KOPT-K1 (cell line): Measurements from ENCODE around the gene POLR1A.

Experiments
- H3K27ac ChIP-seq: fragments of 200-600 bp; sonication (generic); 2 replicates; pipeline ENCODE4 v1.5.1; 2016; ENCODE audit warnings: antibody characterized with exemption, mild to moderate bottlenecking, low read depth, low read length; ENCODE audit not compliant: poor library complexity, severe bottlenecking
- H3K36me3 ChIP-seq: fragments of 200-600 bp; sonication (generic); 2 replicates; pipeline ENCODE4 v1.5.1; 2017; ENCODE audit warnings: antibody characterized with exemption, mild to moderate bottlenecking, low read length, moderate library complexity; ENCODE audit not compliant: insufficient read depth
- H3K9me3 ChIP-seq: fragments of 200-600 bp; sonication (generic); 2 replicates; pipeline ENCODE4 v1.5.1; 2017; ENCODE audit warnings: antibody characterized with exemption, low read length, mild to moderate bottlenecking; ENCODE audit not compliant: insufficient read depth, poor library complexity, severe bottlenecking

POLR1A gene

DNA sequence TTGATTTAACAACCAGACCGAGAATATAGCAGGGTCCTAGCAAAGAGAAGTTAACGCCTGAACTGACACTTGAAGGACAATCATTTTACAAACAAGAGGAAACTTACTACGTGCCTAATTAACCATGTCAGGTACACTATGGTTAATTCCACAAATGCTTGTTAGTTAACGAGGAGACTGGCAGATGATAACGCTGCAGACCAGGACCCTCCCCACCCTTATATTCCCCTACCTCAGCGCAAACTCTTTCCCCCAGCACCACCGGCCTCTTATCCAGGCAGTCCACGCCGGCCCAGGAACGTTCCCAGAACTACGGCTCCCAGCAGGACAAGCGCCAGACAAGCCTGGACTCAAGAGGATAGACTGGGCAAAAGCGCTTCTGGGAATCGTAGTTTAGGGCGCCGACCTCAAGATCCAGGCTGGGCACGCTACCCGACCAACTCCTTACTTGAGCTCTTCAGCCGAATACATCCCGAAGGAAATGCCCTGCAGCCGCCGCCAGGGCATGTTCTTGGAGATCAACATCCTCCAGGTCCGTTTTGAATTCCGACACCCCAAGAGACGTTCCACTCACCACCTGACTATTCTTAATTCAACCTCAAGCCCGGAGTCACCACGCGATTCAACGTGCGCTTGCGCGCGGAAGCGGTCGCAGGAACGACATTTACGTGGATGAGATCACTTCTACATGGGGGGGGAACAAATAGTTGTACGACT lies at the start of gene POLR1A:
Gene POLR1A, minus strand, starts transcription at position 635 of the 717 bp plus-strand sequence. Its CDS starts 110 bp downstream, at position 525.
- H3K36me3 ChIP-seq: peaks cover 63% of the 10 kb centered on the region
- no peaks in the 10 kb centered on the region for H3K9me3 ChIP-seq
- H3K27ac ChIP-seq: peak within 1 kb of the TSS; percentile 86

GRCh38 chr2:86150502-86150901 lies 44.8 kb upstream of the POLR1A start:
- Histone ChIP-seq H3K36me3 (peaks cover 99% of the 10 kb centered on the region), H3K27ac (no peak overlapping the region), H3K9me3 (no peaks in the 10 kb centered on the region)

- no peaks in the 10 kb centered on the region for H3K9me3 ChIP-seq
Observed at GRCh38 chr2:86147793-86148192, 42.1 kb upstream of the POLR1A start.

DNA sequence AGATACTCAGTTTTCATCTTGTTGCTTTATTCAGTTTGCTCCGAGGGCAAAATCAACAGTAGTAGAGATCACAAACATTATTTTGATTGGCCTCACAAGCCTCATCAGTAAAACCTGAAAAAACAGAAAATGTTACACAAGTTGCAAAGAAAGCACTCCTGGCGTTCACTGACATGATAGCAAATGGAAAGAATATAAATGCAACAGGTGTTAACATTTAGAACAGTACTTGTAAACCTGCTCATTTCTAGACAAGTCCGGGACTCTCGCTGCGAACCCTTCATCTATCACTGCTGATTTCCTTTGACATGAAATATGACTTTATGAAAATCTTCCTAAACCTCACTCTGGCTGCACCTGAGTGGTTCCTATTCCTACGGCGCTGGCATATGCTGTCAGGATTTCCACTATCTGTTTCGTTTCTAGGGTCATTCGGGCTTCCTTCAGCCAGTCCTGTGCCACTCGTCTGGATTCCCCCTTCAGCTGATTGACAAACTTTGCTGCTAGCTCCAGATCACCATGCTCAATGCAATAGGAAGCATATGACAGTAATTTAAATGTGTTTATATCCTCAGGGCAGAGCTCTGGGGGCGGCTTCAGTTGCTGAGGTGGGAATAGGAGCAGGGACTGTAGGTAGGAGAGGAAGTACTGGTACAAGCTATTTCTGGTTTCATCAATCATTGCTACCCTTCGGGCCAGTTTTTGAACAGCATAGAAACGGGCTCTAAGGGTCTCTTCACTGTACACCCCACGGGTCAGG lies 38.4 kb upstream of the POLR1A start:
- Histone ChIP-seq H3K36me3 (peaks cover 99% of the 10 kb centered on the region), H3K27ac (no peak overlapping the region), H3K9me3 (no peaks in the 10 kb centered on the region)

More at GRCh38 chr2:86147793-86148192, 42.1 kb upstream of the POLR1A start:
- Histone ChIP-seq H3K27ac (no peak overlapping the region), H3K36me3 (peaks cover 100% of the 10 kb centered on the region)

GRCh38 chr2:86143307-86143706 lies 37.6 kb upstream of the POLR1A start:
- Histone ChIP-seq H3K27ac (no peak overlapping the region), H3K36me3 (peaks cover 99% of the 10 kb centered on the region), H3K9me3 (no peaks in the 10 kb centered on the region)

GRCh38 chr2:86142436-86143257 lies 37.0 kb upstream of the POLR1A start:
- H3K36me3 ChIP-seq: peaks cover 99% of the 10 kb centered on the region
- no peak overlapping the region for H3K27ac ChIP-seq
- H3K9me3 ChIP-seq: no peaks in the 10 kb centered on the region

DNA sequence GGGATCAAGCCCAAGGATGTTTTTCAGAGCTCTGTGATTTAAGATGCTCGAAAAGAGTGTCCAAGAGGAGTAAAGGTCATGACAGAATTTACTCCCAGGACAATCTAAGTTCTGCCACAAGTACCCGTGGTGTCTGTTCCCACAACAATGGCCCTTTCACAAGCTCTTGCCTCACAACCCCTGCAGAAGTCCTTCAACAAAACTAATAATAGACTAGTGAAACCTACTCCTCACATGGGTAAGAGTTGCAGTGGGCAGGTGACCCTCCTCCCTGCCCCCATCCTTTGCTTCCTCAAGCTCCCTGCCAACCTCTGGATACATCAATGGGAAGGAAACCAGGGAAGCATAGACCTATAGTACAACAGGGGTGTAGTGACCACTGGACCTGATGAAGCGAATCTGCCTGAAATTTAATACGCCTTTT lies 35.3 kb upstream of the POLR1A start:
- H3K9me3 ChIP-seq: no peaks in the 10 kb centered on the region
- peaks cover 99% of the 10 kb centered on the region for H3K36me3 ChIP-seq
- H3K27ac ChIP-seq: no peak overlapping the region

- no peaks in the 10 kb centered on the region for H3K9me3 ChIP-seq
- no peak overlapping the region for H3K27ac ChIP-seq
- H3K36me3 ChIP-seq: peaks cover 99% of the 10 kb centered on the region
Observed at GRCh38 chr2:86139981-86140380, 34.3 kb upstream of the POLR1A start.

- H3K9me3 ChIP-seq: no peaks in the 10 kb centered on the region
- peaks cover 99% of the 10 kb centered on the region for H3K36me3 ChIP-seq
- H3K27ac ChIP-seq: no peak overlapping the region
Observed at GRCh38 chr2:86138736-86139625, 33.3 kb upstream of the POLR1A start.

- Histone ChIP-seq H3K36me3 (peaks cover 100% of the 10 kb centered on the region), H3K27ac (no peak overlapping the region)
Observed at GRCh38 chr2:86136141-86136540, 30.5 kb upstream of the POLR1A start.

DNA sequence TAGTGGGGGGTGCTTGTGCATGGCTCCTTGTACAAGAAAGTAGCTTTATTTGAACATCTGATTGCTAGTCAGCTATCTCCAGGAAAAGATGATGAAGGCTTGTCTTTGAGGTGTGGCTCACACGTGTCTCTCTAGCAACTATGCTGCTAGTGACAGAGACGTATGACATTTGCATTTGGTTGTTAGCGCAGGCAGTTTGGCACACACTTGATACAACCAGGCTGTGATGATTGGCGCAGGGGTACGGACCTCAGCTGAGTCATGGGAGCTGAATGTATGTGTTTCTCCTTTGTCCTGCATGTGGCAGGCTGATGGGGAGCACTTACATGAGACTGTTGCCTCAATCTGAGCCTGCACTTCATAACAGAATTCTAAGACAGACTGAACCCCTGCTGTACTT lies 30.0 kb upstream of the POLR1A start:
- Histone ChIP-seq H3K9me3 (no peaks in the 10 kb centered on the region), H3K36me3 (peaks cover 100% of the 10 kb centered on the region)

More at GRCh38 chr2:86136141-86136540, 30.5 kb upstream of the POLR1A start:
- no peaks in the 10 kb centered on the region for H3K9me3 ChIP-seq

GRCh38 chr2:86134709-86135108 lies 29.0 kb upstream of the POLR1A start:
- Histone ChIP-seq H3K36me3 (peaks cover 100% of the 10 kb centered on the region), H3K9me3 (no peaks in the 10 kb centered on the region), H3K27ac (no peak overlapping the region)

More for the DNA sequence above, 30.0 kb upstream of the POLR1A start:
- H3K27ac ChIP-seq: no peak overlapping the region

DNA sequence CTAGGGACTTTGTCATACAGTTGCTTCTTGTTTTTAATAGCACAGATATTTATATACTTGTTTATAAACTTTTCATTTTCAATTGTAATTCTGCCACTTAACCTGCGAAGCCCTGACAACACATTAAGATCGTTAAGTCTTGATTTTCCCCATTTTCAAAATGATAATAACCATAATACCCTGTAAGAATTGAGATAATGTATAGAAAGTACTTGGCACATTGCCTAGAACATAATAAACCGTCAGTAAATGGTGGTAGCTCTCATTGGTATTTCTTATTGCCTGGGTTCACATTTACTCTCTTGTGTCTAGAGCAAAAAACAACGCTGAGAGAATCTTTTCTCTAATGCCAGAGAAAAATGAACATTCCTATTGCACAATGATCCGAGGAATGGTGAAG lies 19.0 kb upstream of the POLR1A start:
- peaks cover 100% of the 10 kb centered on the region for H3K36me3 ChIP-seq
- no peak overlapping the region for H3K27ac ChIP-seq
- H3K9me3 ChIP-seq: no peaks in the 10 kb centered on the region

GRCh38 chr2:86123328-86123925 lies 17.7 kb upstream of the POLR1A start:
- Histone ChIP-seq H3K36me3 (peaks cover 100% of the 10 kb centered on the region), H3K9me3 (no peaks in the 10 kb centered on the region), H3K27ac (no peak overlapping the region)
